ENCODE measurements around the gene NAALADL1. TPM values are rescaled to one million over a fixed set of nuclear protein-coding genes. Genes with fewer than 3 reads are reported as not detected.
A peak's percentile ranks its signal among the peaks of the same experiment; 100 is the strongest.

The NAALADL1 gene
- total and polyA plus RNA-seq, 9 of the 15 experiments (the other 6 are each of a cell fraction or from before 2014, with no cell fraction given) = 0.06 to 0.72 (median 0.22) TPM; not detected in 4

DNA sequence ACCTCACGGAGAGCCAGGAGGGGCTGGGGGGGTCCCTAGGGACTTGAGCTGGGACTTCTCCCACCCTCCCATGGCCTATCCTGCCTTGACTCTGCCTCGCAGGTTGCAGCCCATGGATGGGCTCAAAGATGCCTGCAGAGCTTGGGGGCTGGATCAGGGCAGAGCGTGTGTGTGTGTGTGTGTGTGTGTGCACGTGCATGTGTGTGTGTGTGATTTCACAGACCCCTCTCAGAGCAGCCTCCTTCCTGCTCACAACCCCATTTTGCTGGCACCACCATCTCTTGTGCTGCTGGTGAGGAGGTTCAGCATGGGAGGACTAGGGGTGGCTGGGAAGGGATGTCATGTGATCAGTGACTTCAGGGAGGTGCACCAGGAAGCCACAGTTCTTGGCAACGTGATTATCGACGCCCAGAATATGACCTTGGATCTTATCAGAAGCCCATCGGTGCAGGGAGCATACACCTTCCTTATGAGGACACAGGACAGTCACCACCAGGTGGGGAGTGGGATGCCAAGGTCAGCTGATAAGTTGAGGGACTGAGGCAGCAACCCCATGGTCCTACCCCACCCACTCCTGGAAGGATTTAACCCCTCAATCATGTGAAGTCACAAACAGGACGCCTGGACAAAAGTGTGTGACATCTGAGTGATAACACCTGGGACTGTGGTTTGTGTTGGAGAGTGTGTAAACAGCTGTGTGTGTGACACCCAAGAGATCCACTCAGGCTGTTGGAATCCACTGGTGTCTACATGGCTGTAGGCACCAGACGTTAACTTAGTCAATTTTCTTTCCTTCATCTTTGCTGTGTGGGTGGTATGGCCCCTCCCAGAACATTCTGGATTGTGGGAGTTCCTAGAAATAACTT is 1.8 kb upstream of the NAALADL1 start (continued):
- TF ChIP-seq, protein P1, sequence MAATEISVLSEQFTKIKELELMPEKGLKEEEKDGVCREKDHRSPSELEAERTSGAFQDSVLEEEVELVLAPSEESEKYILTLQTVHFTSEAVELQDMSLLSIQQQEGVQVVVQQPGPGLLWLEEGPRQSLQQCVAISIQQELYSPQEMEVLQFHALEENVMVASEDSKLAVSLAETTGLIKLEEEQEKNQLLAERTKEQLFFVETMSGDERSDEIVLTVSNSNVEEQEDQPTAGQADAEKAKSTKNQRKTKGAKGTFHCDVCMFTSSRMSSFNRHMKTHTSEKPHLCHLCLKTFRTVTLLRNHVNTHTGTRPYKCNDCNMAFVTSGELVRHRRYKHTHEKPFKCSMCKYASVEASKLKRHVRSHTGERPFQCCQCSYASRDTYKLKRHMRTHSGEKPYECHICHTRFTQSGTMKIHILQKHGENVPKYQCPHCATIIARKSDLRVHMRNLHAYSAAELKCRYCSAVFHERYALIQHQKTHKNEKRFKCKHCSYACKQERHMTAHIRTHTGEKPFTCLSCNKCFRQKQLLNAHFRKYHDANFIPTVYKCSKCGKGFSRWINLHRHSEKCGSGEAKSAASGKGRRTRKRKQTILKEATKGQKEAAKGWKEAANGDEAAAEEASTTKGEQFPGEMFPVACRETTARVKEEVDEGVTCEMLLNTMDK (IDR thresholded peaks at IDR 0.05; ENCODE audit: borderline replicate concordance, insufficient read depth, low read depth, low read length, poor library complexity, severe bottlenecking) = no peak
- TF ChIP-seq HDAC8 (tag; IDR thresholded peaks at IDR 0.05) (0 out of 2 replicates have a peak, but pooled peaks have one; percentile 42), ZFX (CRISPR knock-in tag; IDR thresholded peaks at IDR 0.05) (no peak), ZNF274 (IDR thresholded peaks at IDR 0.05; ENCODE audit: borderline replicate concordance, low read depth, low read length) (no peak), ZNF143 (CRISPR knock-in tag; IDR thresholded peaks at IDR 0.05) (no peak), FOXA3 (CRISPR knock-in tag; conservative IDR thresholded peaks at IDR 0.05 in 1 of 2, IDR thresholded peaks at IDR 0.05 in 1 of 2) (peak in 1 of 2 experiments; percentile 34; a peak in 1 of 4 replicates), HNRNPK (IDR thresholded peaks at IDR 0.05; ENCODE audit: low read depth, low read length, poor library complexity, severe bottlenecking) (no peak), GATA2 (CRISPR knock-in tag; IDR thresholded peaks at IDR 0.05) (0 out of 2 replicates have a peak, but pooled peaks have one; percentile 34), SRSF1 (IDR thresholded peaks at IDR 0.05; ENCODE audit: low read depth, low read length) (no peak), ZNF507 (tag; conservative IDR thresholded peaks at IDR 0.05) (no peak), NR2C1 (IDR thresholded peaks at IDR 0.05) (no peak), NR2C1 (tag; IDR thresholded peaks at IDR 0.05) (peak; percentile 34; the same call in 1 of the 2 replicates), NR2C2 (CRISPR knock-in tag; IDR thresholded peaks at IDR 0.05) (no peak), NR2C2 (tag; IDR thresholded peaks at IDR 0.05) (peak; percentile 53), FOXA1 (IDR thresholded peaks at IDR 0.05; ENCODE audit: borderline replicate concordance) (no peak)

All from K562 (cell line).